Measurements from ENCODE around the gene ANKRD45.

Gene ANKRD45

GRCh38 chr1:173561263-173561662 is 108.4 kb downstream of the ANKRD45 start:
- H3K27ac ChIP-seq (ENCODE audit: poor library complexity, severe bottlenecking): no peak overlapping the region
- DNase-seq (ENCODE audit: low spot score) (no peak), ATAC-seq (ENCODE audit: low read depth) (no peak)
- H3K4me3 ChIP-seq (ENCODE audit: severe bottlenecking): no peak overlapping the region
- H3K4me1 ChIP-seq (ENCODE audit: insufficient read depth, poor library complexity, severe bottlenecking): no peaks in the 10 kb centered on the region
- H3K36me3 ChIP-seq (ENCODE audit: low read depth): no peaks in the 10 kb centered on the region
- TF ChIP-seq, protein P1, sequence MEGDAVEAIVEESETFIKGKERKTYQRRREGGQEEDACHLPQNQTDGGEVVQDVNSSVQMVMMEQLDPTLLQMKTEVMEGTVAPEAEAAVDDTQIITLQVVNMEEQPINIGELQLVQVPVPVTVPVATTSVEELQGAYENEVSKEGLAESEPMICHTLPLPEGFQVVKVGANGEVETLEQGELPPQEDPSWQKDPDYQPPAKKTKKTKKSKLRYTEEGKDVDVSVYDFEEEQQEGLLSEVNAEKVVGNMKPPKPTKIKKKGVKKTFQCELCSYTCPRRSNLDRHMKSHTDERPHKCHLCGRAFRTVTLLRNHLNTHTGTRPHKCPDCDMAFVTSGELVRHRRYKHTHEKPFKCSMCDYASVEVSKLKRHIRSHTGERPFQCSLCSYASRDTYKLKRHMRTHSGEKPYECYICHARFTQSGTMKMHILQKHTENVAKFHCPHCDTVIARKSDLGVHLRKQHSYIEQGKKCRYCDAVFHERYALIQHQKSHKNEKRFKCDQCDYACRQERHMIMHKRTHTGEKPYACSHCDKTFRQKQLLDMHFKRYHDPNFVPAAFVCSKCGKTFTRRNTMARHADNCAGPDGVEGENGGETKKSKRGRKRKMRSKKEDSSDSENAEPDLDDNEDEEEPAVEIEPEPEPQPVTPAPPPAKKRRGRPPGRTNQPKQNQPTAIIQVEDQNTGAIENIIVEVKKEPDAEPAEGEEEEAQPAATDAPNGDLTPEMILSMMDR (IDR thresholded peaks at IDR 0.05; ENCODE audit: poor library complexity, severe bottlenecking): no peak
- no peaks in the 10 kb centered on the region for H3K27me3 ChIP-seq (ENCODE audit: insufficient read depth, poor library complexity, severe bottlenecking)
- no peaks in the 10 kb centered on the region for H3K9me3 ChIP-seq (ENCODE audit: severe bottlenecking)

DNA sequence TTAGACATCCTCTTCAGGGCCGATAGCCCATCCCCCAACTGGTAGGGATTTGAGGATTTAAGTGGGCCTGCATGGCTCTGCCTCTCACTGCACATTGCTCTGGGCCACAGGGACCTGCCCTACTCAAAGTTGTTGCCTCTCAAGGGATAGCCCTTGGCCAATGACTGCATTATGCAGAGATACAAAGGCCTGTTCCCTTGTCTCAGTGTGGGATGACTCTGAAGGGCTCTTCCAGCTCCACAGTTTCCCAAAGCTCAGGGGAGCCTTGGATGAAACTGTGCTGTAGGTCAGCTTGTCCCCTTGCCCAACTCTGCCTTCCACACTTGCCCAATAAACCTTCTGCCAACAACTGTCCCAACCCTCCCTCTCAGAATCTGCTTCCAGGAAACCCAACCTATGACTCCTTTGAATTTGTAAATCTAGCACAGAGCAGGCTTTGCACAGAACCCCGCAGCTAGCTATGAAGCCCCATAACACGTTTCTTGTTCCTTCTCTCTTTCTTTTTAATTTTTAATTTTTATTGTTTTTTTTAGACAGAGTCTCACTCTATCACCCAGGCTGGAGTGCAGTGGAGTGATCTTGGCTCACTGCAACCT is 109.3 kb downstream of the ANKRD45 start:
- Histone ChIP-seq H3K9me3 (ENCODE audit: severe bottlenecking) (no peaks in the 10 kb centered on the region), H3K4me3 (ENCODE audit: severe bottlenecking) (no peak overlapping the region), H3K36me3 (ENCODE audit: low read depth) (no peaks in the 10 kb centered on the region), H3K4me1 (ENCODE audit: insufficient read depth, poor library complexity, severe bottlenecking) (peaks cover 6% of the 10 kb centered on the region), H3K27me3 (ENCODE audit: insufficient read depth, poor library complexity, severe bottlenecking) (no peaks in the 10 kb centered on the region), H3K27ac (ENCODE audit: poor library complexity, severe bottlenecking) (no peak overlapping the region)
- TF ChIP-seq, protein P1 (IDR thresholded peaks at IDR 0.05; ENCODE audit: poor library complexity, severe bottlenecking): no peak
- DNase-seq (ENCODE audit: low spot score) (no peak), ATAC-seq (ENCODE audit: low read depth) (no peak)
